DMS53 treated with DMSO at 0.1 percent for 48 hours (cell line): Measurements from ENCODE around the gene RAD51B.

Experiments
- DNase-seq: peaks from one replicate; lab custom pipeline; 2025; ENCODE audit not compliant: unreplicated experiment; lab: John Stamatoyannopoulos, UW

RAD51B gene

GRCh38 chr14:68623307-68623706 is 803.7 kb downstream of the RAD51B start:
- no peak for DNase-seq

DNA sequence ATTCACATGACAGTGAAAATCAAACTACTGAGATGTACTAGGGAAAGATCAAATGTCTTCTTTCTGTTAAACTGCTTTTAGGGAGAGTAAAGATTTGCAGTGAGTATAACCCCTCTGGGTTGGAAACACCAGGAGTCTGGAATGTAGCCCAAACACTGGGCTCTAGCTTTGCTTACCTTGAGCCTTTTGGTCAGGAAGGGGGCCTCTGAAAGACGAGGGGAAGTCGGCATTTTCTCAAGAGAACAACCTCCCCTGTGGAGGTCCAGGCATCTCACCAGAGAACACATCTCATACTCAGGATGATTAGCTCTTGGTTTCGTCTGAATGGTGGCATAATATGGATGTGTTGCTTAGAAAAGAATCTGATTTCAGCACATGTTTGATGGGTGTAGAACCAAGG is 804.2 kb downstream of the RAD51B start:
- no peak for DNase-seq

- no peak for DNase-seq
These were observed 805.1 kb downstream of the RAD51B start for GRCh38 chr14:68624541-68625220.

GRCh38 chr14:68625366-68626090 is 805.9 kb downstream of the RAD51B start:
- no peak for DNase-seq

GRCh38 chr14:68626386-68626785 is 806.8 kb downstream of the RAD51B start:
- DNase-seq, result no peak

DNA sequence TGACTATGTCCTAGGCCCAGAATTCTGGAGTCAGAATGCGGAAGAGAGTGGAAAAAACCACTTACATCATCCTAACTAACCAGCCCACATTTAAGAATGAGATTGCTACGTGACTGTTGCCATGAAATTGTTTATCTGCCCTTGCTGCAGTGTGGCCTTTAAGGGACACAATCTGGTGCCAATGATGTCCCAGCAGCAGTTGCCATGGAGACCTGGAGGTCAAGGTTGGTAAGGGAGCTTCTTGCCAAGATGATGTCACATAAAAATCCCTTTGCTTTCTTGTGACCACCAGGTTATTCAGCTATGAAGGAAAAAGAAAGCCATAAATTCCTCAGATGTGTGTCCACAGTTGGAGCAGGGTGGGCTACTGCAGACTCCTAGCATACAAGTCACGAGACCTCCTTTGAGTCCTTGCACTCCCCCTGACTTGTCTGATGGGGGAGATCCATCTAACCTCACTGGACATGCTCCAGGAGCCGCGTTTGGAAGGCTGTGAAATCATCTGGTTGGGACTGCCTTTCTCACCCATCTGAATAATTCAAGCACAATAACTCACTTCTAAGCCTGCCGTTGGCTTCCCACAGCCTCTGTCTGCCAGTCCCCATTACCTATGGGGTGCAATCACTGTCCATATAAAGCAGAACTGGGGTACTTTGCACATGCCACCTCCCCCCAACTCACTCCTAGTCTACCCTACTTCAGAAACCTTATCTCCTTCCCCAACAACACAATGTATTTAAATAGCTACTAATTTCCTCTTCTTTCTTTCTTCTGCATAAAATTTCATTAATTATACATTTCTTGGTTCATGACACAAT is 807.7 kb downstream of the RAD51B start:
- DNase-seq, result no peak

DNA sequence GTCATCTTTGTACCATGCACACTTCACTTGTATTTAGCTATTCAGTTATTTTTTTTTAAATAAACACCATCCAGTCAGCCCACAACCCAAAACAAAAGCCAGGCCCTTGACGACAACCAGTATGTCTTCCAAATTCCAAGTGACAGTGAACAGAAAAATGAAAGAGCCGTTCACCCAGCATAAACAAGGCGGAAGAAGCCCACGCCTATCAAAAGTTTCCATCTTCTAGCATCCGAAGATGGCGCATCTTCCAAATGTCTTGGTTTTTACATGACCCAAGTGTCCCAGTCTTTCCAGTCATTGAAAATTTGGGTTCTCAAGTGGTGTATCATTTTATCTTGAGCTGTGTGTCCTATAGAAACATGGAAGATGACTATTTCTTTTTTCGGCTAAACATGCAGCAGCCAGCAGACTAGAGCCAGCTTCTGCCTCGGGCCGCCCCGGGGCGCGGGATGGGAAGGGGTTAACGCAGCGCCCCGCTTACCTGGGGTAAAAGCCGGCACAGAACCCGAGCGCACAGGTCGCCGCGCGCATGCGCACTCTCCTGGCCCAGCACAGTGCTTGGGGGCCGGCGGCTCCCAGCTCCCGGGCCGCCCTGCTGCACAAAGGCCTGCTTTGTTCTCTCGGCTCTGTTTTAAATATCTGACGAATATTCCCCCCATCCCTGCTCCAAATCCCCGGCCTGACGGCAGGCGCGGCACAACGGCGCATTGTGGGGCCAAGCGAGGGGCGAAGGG is 808.5 kb downstream of the RAD51B start:
- peak; percentile 50 for DNase-seq

DNA sequence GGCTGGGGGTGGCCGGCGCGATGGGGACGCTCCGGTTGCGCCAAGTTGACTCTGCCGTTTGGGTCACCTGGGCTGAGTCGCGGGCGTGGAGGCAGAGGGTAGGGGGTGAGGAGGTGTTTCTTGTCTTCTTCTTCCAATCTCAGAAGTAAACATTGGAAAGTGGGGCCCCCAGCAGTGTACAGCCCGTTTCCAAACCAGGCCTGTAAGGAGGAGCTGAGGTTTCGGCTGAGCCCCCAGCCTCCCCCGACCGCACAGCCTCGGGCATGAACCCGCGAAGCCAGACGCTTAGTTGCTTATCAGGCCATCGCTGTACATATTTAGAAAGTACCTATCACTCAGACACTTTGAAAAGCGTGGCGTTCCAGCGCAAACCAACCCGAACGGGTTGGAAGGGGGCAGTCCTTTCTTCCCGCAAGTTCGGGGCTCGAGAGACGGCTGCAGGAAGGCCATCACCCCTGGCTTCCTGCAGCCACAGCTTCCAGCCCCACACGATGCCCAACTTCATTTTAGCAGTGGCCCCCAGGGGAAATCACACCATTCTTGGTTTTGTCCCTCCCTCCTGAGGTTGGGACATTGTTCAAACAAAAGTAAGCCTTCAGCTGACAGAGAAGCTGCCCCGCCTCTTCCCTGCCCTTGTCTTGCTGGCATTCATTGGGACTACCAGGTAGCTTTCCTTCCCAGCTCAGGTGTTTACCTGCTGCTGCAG is 809.2 kb downstream of the RAD51B start:
- DNase-seq, result peak; percentile 22

- no peak for DNase-seq
These were observed 810.5 kb downstream of the RAD51B start for GRCh38 chr14:68630081-68630571.

- DNase-seq, result no peak
These were observed 811.2 kb downstream of the RAD51B start for GRCh38 chr14:68630611-68631393.

- DNase-seq, result no peak
These were observed 811.9 kb downstream of the RAD51B start for GRCh38 chr14:68631394-68632053.

- no peak for DNase-seq
These were observed 812.7 kb downstream of the RAD51B start for GRCh38 chr14:68632054-68632895.

- no peak for DNase-seq
These were observed 813.8 kb downstream of the RAD51B start for GRCh38 chr14:68633131-68633991.

GRCh38 chr14:68634332-68634731 is 814.8 kb downstream of the RAD51B start:
- DNase-seq, result no peak

- no peak for DNase-seq
These were observed 815.5 kb downstream of the RAD51B start for GRCh38 chr14:68634874-68635595.

DNA sequence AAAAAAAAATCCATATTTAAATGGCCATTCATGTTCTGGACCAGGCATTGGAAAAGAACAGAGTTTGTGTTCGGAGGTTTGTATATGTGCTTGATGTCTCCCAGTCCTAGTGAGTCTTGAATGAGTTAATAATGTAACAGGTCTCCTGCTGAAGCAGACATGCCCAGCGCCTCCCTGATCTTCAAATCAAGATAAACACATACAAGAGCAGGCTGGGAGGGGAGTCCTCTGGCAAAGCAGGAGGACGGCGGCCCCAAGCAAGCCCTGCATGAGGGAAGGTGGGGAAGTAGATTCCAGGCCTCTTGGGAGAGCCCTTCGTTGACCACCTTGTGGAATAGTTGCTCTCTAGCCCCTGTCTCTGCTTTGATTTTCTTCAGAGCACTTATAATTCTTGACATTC is 817.0 kb downstream of the RAD51B start:
- no peak for DNase-seq
